GM12878 (cell line): ENCODE measurements around the gene GPR75. TPM values are rescaled to one million over a fixed set of nuclear protein-coding genes. Genes with fewer than 3 reads are reported as not detected.
"Not testable (repeated sequence)": the region's sequence is repeated elsewhere in the genome, so short reads cannot be mapped to it uniquely, and the experiment has no call there.

ENCODE experiments used
- ATAC-seq: fragments of 200-7000 bp; cut with Tn5 transposase; 3 replicates; pipeline ENCODE4 v1.9.1; 2020; ENCODE audit warnings: mild to moderate bottlenecking, moderate library complexity
- BruUV-seq: library from RNA; stranded (reverse); fragments of 400-500 nt; replicated peaks from 2 replicates; lab custom pipeline; 2021; lab: Mats Ljungman, UMichigan
- CTCF ChIA-PET: fragments of 300-600 bp; sonication (Branson Sonifier 250); formaldehyde crosslinking; extraction: SDS; loops from one replicate; lab custom pipeline; 2021; ENCODE audit warnings: inconsistent platforms; lab: Yijun Ruan, JAX
- POLR2A ChIA-PET: fragments of 350-600 bp; formaldehyde crosslinking; extraction: SDS; loops from one replicate; lab custom pipeline; 2021; ENCODE audit warnings: inconsistent platforms; lab: Charles Lee
- RAD21 ChIA-PET: fragments of 300-600 bp; sonication (Branson Sonifier 250); formaldehyde crosslinking; loops from one replicate; lab custom pipeline; 2023; ENCODE audit warnings: antibody characterized with exemption; ENCODE audit not compliant: unreplicated experiment; lab: Charles Lee
- SMC1A ChIA-PET: fragments of 300-600 bp; sonication (Branson Sonifier 250); formaldehyde crosslinking; loops from one replicate; lab custom pipeline; 2023; ENCODE audit not compliant: unreplicated experiment, uncharacterized antibody; lab: Charles Lee
- DNase-seq: peaks from one replicate; pipeline ENCODE4 v3.0.0-alpha.2; 2011; ENCODE audit warnings: low read depth, low spot score
- FAIRE-seq: peaks from 3 replicates; lab custom pipeline; 2011; peaks lifted over from hg19 to GRCh38; lab: Jason Lieb, UNC
- H2AFZ ChIP-seq: 2 replicates; pipeline ENCODE4 v1.6.0; 2011; ENCODE audit warnings: low read depth, low read length, control low read depth; ENCODE audit not compliant: control insufficient read depth
- H3K27ac ChIP-seq: 2 replicates; pipeline ENCODE4 v1.5.1; 2011; ENCODE audit warnings: control low read depth; ENCODE audit not compliant: control insufficient read depth, insufficient read depth
- H3K27me3 ChIP-seq, 2 experiments: replicated peaks in 1 of 2; 2 replicates each; pipeline versions ENCODE4 v1.6.0 to v1.6.1; 2011; ENCODE audit warnings: low read length in 1 of 2; ENCODE audit not compliant: control insufficient read depth in 2 of 2, insufficient read depth in 2 of 2
- H3K36me3 ChIP-seq, 2 experiments: 2 replicates each; pipeline ENCODE4 v1.5.1; 2011; ENCODE audit warnings: low read length in 1 of 2; ENCODE audit not compliant: control insufficient read depth in 2 of 2, insufficient read depth in 2 of 2
- H3K4me1 ChIP-seq: 2 replicates; pipeline ENCODE4 v1.6.1; 2011; ENCODE audit warnings: mild to moderate bottlenecking, low read length, moderate library complexity, mixed read lengths; ENCODE audit not compliant: control insufficient read depth, insufficient read depth
- H3K4me2 ChIP-seq: 2 replicates; pipeline ENCODE4 v1.6.0; 2011; ENCODE audit warnings: control low read depth; ENCODE audit not compliant: control insufficient read depth, insufficient read depth
- H3K4me3 ChIP-seq: fragments of 200-600 bp; sonication (generic); 2 replicates; pipeline ENCODE4 v1.5.1; 2016
- H3K79me2 ChIP-seq: 2 replicates; pipeline ENCODE4 v1.6.0; 2011; ENCODE audit warnings: low read length; ENCODE audit not compliant: control insufficient read depth, insufficient read depth
- H3K9ac ChIP-seq: 2 replicates; pipeline ENCODE4 v1.8.0; 2011; ENCODE audit warnings: low read length, control low read depth, mixed read lengths; ENCODE audit not compliant: control insufficient read depth, insufficient read depth
- H3K9me3 ChIP-seq: replicated peaks from 3 replicates; pipeline ENCODE4 v1.5.1; 2011; ENCODE audit warnings: mild to moderate bottlenecking, low read length; ENCODE audit not compliant: control insufficient read depth, insufficient read depth
- H4K20me1 ChIP-seq: 2 replicates; pipeline ENCODE4 v1.6.0; 2011; ENCODE audit not compliant: control insufficient read depth, insufficient read depth
- ATF2 ChIP-seq: IDR thresholded peaks from 2 replicates; pipeline ENCODE4 v1.6.1; 2012; ENCODE audit warnings: low read length, inconsistent platforms
- BCL3 ChIP-seq: IDR thresholded peaks from 2 replicates; pipeline ENCODE4 v1.6.1; 2011; ENCODE audit warnings: borderline replicate concordance, low read depth, mild to moderate bottlenecking, moderate library complexity, low read length; ENCODE audit not compliant: insufficient read depth, poor library complexity, severe bottlenecking
- BMI1 ChIP-seq: fragments of 450-650 bp; IDR thresholded peaks from 2 replicates; pipeline ENCODE4 v1.6.1; 2016; ENCODE audit warnings: mild to moderate bottlenecking, moderate library complexity, borderline replicate concordance
- CBX5 ChIP-seq: sonication (generic); IDR thresholded peaks from 2 replicates; pipeline ENCODE4 v1.6.1; 2016; ENCODE audit warnings: low read depth, moderate library complexity, mild to moderate bottlenecking, inconsistent platforms
- KAT2A ChIP-seq: conservative IDR thresholded peaks from 2 replicates; pipeline ENCODE4 v1.6.1; 2011; ENCODE audit warnings: low read depth, low read length; ENCODE audit not compliant: control insufficient read depth
- NBN ChIP-seq: fragments of 450-650 bp; IDR thresholded peaks from 2 replicates; pipeline ENCODE4 v1.6.1; 2016
- NFIC ChIP-seq: IDR thresholded peaks from 2 replicates; pipeline ENCODE4 v1.6.1; 2012; ENCODE audit warnings: low read depth, mild to moderate bottlenecking, inconsistent platforms, low read length, moderate library complexity
- NFXL1 ChIP-seq: fragments of 450-650 bp; IDR thresholded peaks from 2 replicates; pipeline ENCODE4 v1.6.1; 2017; ENCODE audit warnings: antibody characterized with exemption, mild to moderate bottlenecking, borderline replicate concordance
- RELB ChIP-seq: fragments of 450-650 bp; IDR thresholded peaks from 2 replicates; pipeline ENCODE4 v1.6.1; 2017; ENCODE audit warnings: low read depth, mild to moderate bottlenecking, moderate library complexity
- RFX5 ChIP-seq: IDR thresholded peaks from 2 replicates; pipeline ENCODE4 v1.6.1; 2011; ENCODE audit warnings: low read depth, low read length, improper control_type of control experiment
- SIN3A ChIP-seq: IDR thresholded peaks from 2 replicates; pipeline ENCODE4 v1.6.1; 2012; ENCODE audit warnings: low read depth, low read length, improper control_type of control experiment
- WGBS: methylation state at CpG from one replicate; pipeline ENCODE4 v1.1.6; 2016; ENCODE audit warnings: low lambda C conversion rate; ENCODE audit not compliant: insufficient replicate concordance, insufficient coverage; ENCODE audit errors: missing lambda C conversion rate; 5-methylcytosine and 5-hydroxymethylcytosine counted together
- in situ Hi-C: fragments of 300-500 bp; cut with MboI; formaldehyde crosslinking; loops from 9 replicates; pipeline ENCODE4 v1.14.3; 2018; ENCODE audit warnings: mixed read lengths
- intact Hi-C: fragments of 100-400 bp; cut with micrococcal nuclease; formaldehyde crosslinking; loops from one replicate; pipeline ENCODE4 v1.14.2; 2022; ENCODE audit not compliant: unreplicated experiment
- polyA plus RNA-seq, 11 experiments: library from polyadenylated mRNA; depleted of rRNA in 4 of 11; unstranded in 6 of 11; stranded (reverse) in 5 of 11; fragments of >200 nt; fragmentation: Nextera tagmentation in 4 of 11; fragmentation: Illumina TruSeq in 1 of 11; extraction: Ambion mirVana in 4 of 11; extraction: Trizol in 1 of 11; gene quantifications; 1 replicate in 1 of 11; 2 replicates in 10 of 11; pipeline versions ENCODE4 v1.2.1 to v1.2.3, GENCODE V29; 2011 to 2016; ENCODE audit warnings: inconsistent platforms in 2 of 11, missing spikeins in 2 of 11, low read depth in 1 of 11
- total RNA-seq, 4 experiments: library from RNA; depleted of rRNA in 3 of 4; stranded (reverse); fragments of >200 nt in 3 of 4; fragmentation: Illumina TruSeq in 1 of 4; extraction: Trizol in 1 of 4; gene quantifications; 2 replicates each; pipeline versions ENCODE4 v1.2.1 to v1.2.3, GENCODE V29; 2013 to 2021

The GPR75 gene
- total and polyA plus RNA-seq, 10 of the 15 experiments (the other 5 are each of a cell fraction or from before 2014, with no cell fraction given): 0.02 to 3.5 (median 2.3) TPM; not detected in 2

- no peak for TF ChIP-seq BCL3
- no peak for TF ChIP-seq CBX5
- no peak for TF ChIP-seq KAT2A
- no peak for TF ChIP-seq RFX5
- no peak for TF ChIP-seq RELB
- no peak for TF ChIP-seq NFIC
- no peak for TF ChIP-seq NFXL1
- no peak for TF ChIP-seq SIN3A
- TF ChIP-seq ATF2: no peak
- TF ChIP-seq BMI1: no peak
- no peak for TF ChIP-seq NBN
These were observed 16.9 kb downstream of the GPR75 start (continued) for GRCh38 chr2:53842891-53843290.

GRCh38 chr2:53841651-53842050 lies 18.1 kb downstream of the GPR75 start:
- H3K4me3 ChIP-seq, ATAC-seq, H3K36me3 ChIP-seq, H3K9ac ChIP-seq, SMC1A ChIA-PET, FAIRE-seq, H3K9me3 ChIP-seq, H3K79me2 ChIP-seq, H3K27ac ChIP-seq, intact Hi-C loops, H3K4me2 ChIP-seq, H2AFZ ChIP-seq, in situ Hi-C loops, POLR2A ChIA-PET, H3K4me1 ChIP-seq, H4K20me1 ChIP-seq, DNase-seq, BruUV-seq, CTCF ChIA-PET, RAD21 ChIA-PET, H3K27me3 ChIP-seq: not testable (repeated sequence)
- 90% methylated on average over 7 of the region's 7 CpGs for WGBS
